Activated naive CD4-positive, alpha-beta T cell treated with anti-CD3 and anti-CD28 coated beads, Interleukin-2, amount 10 ng/mL, durations not matched to agents 7 days and 5 days (primary cell): ENCODE results near the gene ZNF740.

Source experiments
- CTCF ChIA-PET: fragments of 350-600 bp; sonication (Branson Sonifier 250); formaldehyde crosslinking; loops from one replicate; lab custom pipeline; 2021; ENCODE audit warnings: antibody characterized with exemption; lab: Charles Lee
- DNase-seq: peaks from one replicate; pipeline ENCODE4 v3.0.0-alpha.2; 2020
- H3K27ac Mint-ChIP-seq: one replicate; pipeline ENCODE4 v1.8.0; 2021; ENCODE audit warnings: mild to moderate bottlenecking, moderate library complexity, mixed read lengths
- H3K27me3 Mint-ChIP-seq: one replicate; pipeline ENCODE4 v1.8.0; 2021; ENCODE audit warnings: mild to moderate bottlenecking, mixed read lengths
- H3K36me3 Mint-ChIP-seq: one replicate; pipeline ENCODE4 v1.8.0; 2021; ENCODE audit warnings: mixed read lengths
- H3K4me1 Mint-ChIP-seq: one replicate; pipeline ENCODE4 v1.8.0; 2021; ENCODE audit warnings: mixed read lengths
- H3K4me3 Mint-ChIP-seq: one replicate; pipeline ENCODE4 v1.8.0; 2021; ENCODE audit warnings: mild to moderate bottlenecking, moderate library complexity, mixed read lengths
- H3K9me3 Mint-ChIP-seq: one replicate; pipeline ENCODE4 v1.8.0; 2021; ENCODE audit warnings: mixed read lengths

The ZNF740 gene

DNA sequence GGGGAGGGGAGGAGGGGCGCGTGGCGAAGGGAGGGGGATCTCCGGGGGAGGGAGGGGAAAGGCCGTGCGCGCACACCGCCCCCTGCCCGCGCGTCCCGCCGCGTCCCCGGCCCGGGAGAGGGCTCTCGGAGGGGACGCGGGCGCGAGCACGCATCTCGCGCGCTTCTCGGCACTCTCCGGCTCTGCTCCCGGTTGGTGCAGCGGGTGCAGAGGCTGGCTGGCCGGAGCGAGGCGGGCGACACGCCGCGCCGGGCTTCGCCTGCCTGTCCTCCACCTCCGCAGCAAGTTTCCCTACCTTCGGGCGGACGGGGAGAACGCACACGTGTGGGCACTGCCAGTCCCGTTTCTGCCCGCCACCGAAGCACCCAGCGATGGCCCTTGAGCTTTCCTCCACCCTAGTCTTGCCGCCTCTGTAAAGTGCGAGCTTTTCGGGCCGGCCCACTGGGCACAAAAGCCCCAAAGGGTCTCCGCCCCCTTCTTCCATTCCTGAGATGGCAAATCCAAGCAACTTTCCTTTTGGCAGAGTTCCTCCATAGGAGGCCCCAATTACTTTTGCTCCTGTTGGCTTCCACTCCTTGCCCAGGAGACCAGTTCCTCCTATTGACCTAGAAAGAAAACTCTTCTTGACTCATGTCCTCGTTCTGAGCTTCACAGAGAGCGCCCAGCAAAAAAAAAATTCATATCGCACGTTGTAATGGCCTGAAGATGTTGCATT lies 566 bp downstream of the ZNF740 start:
- Mint-ChIP-seq H3K4me1 (peaks cover 59% of the 10 kb centered on the region), H3K27me3 (no peaks in the 10 kb centered on the region), H3K9me3 (no peaks in the 10 kb centered on the region), H3K27ac (peak overlapping the region; percentile 91), H3K4me3 (peak overlapping the region; percentile 88), H3K36me3 (peaks cover 38% of the 10 kb centered on the region)
- CTCF ChIA-PET: interaction anchor here (0.6 to 4.1 kb wide), 7 partner anchors 9 to 1930 kb away, joined by 3 to 31 read pairs (median 5); partner anchors contain the start of gene ESPL1
- peak; percentile 85 for DNase-seq

DNA sequence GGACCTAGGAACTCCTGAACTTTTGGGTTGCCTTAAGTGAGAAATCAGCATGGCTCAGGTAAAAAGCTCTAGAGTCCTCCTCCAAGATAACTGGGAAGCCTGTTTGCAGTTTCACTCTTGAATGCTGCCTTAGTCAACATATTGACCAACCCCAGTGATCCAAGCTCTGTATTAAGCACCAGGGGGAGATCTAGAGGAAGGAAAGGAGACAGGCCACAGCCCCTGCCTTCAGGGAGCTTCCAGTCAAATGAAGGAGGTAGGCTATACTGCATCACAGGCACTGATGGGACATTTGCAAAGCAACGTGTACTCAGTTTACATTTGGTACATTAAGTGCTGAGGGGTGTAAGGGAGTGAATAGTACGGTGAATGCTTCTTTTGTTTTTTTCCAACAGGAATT lies 1.4 kb downstream of the ZNF740 start:
- CTCF ChIA-PET: interaction anchor here (1.2 to 4.1 kb wide), 8 partner anchors 8 to 106 kb away, joined by 3 to 31 read pairs (median 6); partner anchors contain the start of gene ESPL1
- H3K36me3 Mint-ChIP-seq: peaks cover 46% of the 10 kb centered on the region
- peaks cover 59% of the 10 kb centered on the region for H3K4me1 Mint-ChIP-seq
- DNase-seq: no peak
- H3K4me3 Mint-ChIP-seq: peak overlapping the region; percentile 88
- H3K27me3 Mint-ChIP-seq: no peaks in the 10 kb centered on the region
- no peak overlapping the region for H3K27ac Mint-ChIP-seq
- no peaks in the 10 kb centered on the region for H3K9me3 Mint-ChIP-seq

DNA sequence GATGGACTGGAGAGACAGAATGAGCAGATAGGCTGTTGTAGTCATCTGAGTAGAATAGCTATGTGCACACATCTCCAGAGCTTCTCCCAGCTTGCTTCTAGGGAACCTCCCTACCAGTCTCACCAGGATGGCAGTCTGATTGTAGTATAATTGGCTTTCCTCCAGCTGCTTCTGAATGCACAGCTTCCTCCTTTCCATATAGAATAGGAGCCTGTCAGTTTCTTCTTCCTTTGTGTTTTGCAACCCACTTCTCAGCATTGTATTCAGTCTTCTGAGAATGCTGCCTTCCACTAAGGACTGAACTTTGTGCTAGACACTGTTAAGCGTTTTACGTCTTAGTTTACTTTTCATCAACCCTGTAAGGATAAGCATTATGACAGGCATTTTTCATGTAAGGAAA lies 2.4 kb downstream of the ZNF740 start:
- Mint-ChIP-seq H3K4me3 (peak overlapping the region; percentile 88), H3K9me3 (no peaks in the 10 kb centered on the region), H3K27me3 (no peaks in the 10 kb centered on the region), H3K27ac (no peak overlapping the region), H3K4me1 (peaks cover 59% of the 10 kb centered on the region), H3K36me3 (peaks cover 54% of the 10 kb centered on the region)
- no peak for DNase-seq
- CTCF ChIA-PET: interaction anchor here (0.9 to 4.1 kb wide), 6 partner anchors 15 to 117 kb away, joined by 3 to 31 read pairs (median 4); partner anchors contain the start of gene ESPL1

DNA sequence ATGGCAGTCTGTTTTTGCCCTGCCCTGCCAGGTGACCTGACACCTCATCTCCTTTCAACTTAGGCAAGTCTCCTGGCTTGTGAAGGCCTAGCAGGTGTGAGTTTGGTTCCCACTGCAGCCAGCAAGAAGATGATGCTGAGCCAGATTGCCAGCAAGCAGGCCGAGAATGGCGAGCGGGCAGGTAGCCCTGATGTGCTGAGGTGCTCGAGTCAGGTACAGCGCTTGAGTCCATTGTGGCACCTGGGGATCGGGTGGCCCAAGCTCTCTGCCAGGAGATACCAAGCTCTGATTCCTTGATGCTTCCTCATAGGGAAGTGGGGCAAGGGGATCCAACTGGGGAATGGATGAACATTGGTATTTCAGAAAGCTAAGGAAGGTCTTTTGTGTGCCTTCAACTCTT lies 4.3 kb downstream of the ZNF740 start:
- Mint-ChIP-seq H3K27me3 (no peaks in the 10 kb centered on the region), H3K4me3 (no peak overlapping the region), H3K27ac (peak overlapping the region; percentile 58), H3K9me3 (no peaks in the 10 kb centered on the region), H3K4me1 (peaks cover 48% of the 10 kb centered on the region), H3K36me3 (peaks cover 62% of the 10 kb centered on the region)
- DNase-seq: no peak
- CTCF ChIA-PET: interaction anchor here (0.7 to 2.4 kb wide), 6 partner anchors 10 to 27 kb away, joined by 3 to 15 read pairs (median 4); no protein-coding TSS in a partner anchor

DNA sequence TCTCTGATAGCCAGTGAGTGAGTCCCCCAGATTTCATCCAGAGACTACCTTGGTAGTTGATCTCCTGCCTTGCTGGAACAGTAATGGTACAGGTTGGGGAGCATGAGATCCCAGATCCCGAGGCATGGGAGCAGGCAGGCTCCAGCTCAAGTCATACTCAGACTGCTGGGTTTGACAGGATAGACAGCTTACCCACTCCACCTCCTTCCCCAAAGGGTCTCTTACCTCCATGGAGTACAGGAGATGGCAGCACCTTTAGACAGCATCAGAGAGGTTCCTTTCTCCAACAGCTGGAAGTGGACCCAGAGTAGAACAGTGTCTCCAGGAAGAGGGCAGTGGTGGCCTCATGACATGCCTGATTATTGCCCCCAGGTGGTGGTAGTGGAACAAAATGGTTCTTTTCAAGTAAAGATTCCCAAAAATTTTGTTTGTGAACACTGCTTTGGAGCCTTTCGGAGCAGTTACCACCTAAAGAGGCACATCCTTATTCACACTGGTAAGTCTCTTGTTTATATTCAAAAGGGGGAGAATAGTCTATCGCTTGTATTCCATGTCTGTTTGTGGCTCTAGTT lies 5.1 kb downstream of the ZNF740 start:
- Mint-ChIP-seq H3K36me3 (peaks cover 65% of the 10 kb centered on the region), H3K4me1 (peaks cover 50% of the 10 kb centered on the region), H3K9me3 (no peaks in the 10 kb centered on the region), H3K27ac (peak overlapping the region; percentile 58), H3K4me3 (no peak overlapping the region), H3K27me3 (no peaks in the 10 kb centered on the region)
- DNase-seq: no peak
- CTCF ChIA-PET: interaction anchor here (0.7 to 2.4 kb wide), 7 partner anchors 9 to 26 kb away, joined by 3 to 15 read pairs (median 3); no protein-coding TSS in a partner anchor

DNA sequence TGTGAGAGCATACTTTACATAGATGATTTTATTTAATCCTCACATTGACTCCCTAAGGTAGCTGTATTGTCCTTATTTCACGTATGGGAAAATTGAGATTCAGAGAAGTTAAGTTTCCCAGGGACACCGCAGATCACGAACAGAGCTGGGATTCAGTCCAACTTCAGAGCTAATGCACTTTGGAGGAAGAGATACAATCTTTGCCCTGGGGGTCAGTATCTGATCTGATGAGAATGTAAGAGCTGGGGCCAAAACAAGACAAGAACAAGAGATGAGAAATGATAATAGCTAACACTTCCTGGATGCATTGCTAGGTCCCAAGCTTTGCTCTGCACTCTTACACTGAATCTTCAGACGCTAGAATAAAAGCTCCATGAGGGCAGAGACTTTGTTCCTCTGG lies 6.2 kb downstream of the ZNF740 start:
- H3K9me3 Mint-ChIP-seq: no peaks in the 10 kb centered on the region
- DNase-seq: no peak
- no peak overlapping the region for H3K4me3 Mint-ChIP-seq
- peaks cover 67% of the 10 kb centered on the region for H3K36me3 Mint-ChIP-seq
- no peaks in the 10 kb centered on the region for H3K27me3 Mint-ChIP-seq
- CTCF ChIA-PET: interaction anchor here (0.9 to 2.5 kb wide), 8 partner anchors 8 to 79 kb away, joined by 3 to 15 read pairs (median 5); a partner anchor contains a TSS
- H3K27ac Mint-ChIP-seq: no peak overlapping the region
- peaks cover 51% of the 10 kb centered on the region for H3K4me1 Mint-ChIP-seq

DNA sequence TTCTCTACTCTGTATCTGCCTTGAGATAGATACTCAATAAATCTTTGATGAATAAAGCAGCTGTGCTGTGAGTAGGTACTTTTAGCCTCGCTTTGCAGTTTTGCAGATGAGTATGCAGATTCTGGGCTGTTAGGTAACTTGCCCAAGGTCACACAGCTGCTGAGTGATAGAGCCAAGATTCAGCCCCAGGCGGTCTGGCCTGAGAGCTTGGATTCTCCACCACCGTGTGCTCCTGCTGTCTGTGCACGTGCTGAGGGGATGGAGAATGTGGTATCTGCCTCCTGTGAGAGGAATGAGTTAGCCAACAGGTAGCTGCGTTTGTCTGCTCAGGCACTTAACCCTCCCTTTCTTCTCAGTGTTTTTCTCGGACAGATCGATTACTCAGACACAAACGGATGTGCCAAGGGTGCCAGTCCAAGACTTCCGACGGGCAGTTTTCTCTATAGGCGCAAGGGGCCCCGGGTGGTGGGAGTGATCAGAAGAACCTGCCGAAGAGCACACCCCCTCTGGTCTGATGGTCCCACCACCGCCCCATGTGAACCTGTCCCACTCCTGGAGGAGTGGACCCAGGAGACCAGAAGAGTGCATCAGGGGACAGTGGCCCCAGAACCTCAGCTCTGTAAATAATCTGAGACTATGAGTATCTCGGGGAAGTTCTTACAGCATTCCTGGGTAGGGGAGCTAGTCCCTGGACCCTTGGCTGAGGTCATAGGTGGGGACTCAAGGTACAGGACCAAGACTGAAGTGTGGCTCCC lies 6.8 kb downstream of the ZNF740 start:
- Mint-ChIP-seq H3K9me3 (no peaks in the 10 kb centered on the region), H3K27me3 (no peaks in the 10 kb centered on the region), H3K27ac (no peak overlapping the region), H3K4me3 (no peak overlapping the region), H3K4me1 (peaks cover 49% of the 10 kb centered on the region), H3K36me3 (peaks cover 67% of the 10 kb centered on the region)
- no peak for DNase-seq
- CTCF ChIA-PET: interaction anchor here (0.8 to 2.5 kb wide), 13 partner anchors 8 to 157 kb away, joined by 3 to 15 read pairs (median 4); a partner anchor contains a TSS

DNA sequence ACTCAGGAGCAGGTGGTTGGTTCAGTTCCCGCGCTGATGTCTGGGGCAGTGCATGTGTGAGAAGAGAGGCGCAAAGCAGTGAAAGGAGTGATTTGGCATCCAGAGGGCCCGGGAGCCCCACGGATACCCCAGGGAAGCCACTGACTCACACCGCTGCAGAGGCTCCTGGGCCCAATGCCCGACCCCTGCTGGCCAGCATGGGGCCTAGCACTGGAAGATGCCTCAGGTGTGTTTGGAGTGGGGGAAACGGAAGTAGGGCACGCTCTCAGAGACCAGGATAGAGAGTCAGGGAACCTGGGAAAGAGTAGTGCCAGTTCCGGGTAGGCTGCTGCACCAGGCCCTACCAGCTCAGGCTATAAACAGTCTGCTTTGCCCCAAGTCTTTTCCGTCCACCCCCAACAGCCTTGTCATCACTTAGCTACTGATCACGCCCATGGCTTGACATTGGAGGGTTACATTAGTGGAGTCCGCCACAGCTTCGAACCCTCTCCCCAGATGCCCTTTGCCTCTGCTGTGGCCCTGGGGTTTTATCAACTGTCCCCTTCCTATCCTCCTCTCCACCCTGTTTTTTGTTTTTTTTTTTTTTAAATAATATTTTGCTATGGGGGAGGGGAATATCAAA lies 9.7 kb downstream of the ZNF740 start:
- DNase-seq: peak; percentile 62
- Mint-ChIP-seq H3K4me1 (peaks cover 27% of the 10 kb centered on the region), H3K9me3 (no peaks in the 10 kb centered on the region), H3K27me3 (no peaks in the 10 kb centered on the region), H3K27ac (peak overlapping the region; percentile 19), H3K4me3 (no peak overlapping the region), H3K36me3 (peaks cover 75% of the 10 kb centered on the region)
- CTCF ChIA-PET: interaction anchor here (0.6 to 2.3 kb wide), 12 partner anchors 9 to 331 kb away, joined by 3 to 22 read pairs (median 3); partner anchors contain the start of genes CSAD, ITGB7 and ZNF740

DNA sequence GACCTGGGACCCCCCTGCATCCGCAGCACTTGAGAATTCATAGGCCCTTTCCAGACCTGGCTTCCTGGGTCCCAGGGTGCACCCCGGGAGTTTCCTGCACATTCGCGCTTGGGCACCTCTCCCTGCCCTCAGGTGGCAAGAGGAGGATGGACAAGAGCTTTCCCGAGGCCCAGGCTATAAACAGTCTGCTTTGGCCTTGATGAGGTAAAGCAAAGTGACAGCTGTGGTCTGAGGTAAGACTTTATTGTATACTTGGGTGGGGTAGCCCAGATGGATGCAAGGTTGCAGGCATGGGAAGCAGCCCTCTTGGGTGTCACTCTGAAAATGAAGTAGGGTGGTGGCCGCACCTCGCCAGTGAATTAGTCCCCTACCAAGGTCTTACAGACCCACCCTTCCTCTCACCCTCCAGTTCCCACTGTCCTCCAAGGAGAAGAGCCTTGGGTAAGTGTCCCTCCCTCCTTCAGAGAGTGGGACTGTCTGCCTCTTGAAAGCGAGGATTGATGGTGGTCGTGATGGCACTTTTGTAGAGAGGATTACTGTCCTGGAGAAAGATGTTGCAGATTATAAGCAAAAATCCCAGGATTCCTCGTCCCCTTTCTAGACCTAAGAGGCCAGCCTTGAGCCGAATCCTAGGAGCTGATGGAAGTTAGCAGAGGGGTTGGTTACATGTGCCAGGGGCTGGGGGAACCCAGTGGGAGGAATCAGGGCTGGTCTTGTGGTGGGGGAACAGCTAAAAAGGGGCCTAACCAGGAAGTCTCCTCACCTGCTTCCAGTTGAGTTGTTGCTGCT lies 10.8 kb downstream of the ZNF740 start:
- Mint-ChIP-seq H3K27ac (no peak overlapping the region), H3K27me3 (no peaks in the 10 kb centered on the region), H3K36me3 (peaks cover 75% of the 10 kb centered on the region), H3K4me1 (peaks cover 32% of the 10 kb centered on the region), H3K4me3 (no peak overlapping the region), H3K9me3 (no peaks in the 10 kb centered on the region)
- no peak for DNase-seq
- CTCF ChIA-PET: interaction anchor here (1.4 to 2.3 kb wide), 3 partner anchors 15 to 132 kb away, joined by 3 to 22 read pairs (median 6); partner anchors contain the start of gene ITGB7

DNA sequence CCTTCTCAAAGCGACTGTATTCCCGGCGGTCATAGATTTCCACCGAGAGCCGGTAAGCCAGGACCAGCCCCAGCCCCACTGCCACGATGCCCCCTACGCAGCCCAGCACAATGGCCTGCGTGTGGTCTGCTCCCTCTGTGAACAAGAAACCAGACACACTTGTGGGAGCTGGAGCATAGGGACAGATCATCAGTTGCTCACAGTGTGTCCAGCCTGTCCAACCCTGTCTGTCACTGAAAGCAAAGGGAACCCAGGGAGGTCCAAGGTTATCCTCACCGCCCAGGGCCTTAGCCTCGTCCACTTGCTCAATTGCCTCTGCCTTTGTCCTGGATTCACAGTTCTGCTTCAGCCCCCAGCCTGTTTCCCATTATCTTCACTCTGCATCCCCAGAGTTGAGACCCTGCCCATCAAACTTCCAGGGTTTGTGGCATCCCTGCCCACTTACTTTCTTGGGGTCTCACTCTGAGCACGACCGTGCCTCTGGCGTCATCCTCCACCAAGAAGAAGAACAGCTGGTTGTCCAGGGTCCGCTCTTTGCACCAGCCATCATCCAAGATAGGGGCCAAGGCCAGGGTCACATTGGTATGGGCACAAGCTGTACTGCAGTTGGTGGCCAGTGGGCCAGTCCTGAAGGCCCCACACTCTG lies 11.5 kb downstream of the ZNF740 start:
- Mint-ChIP-seq H3K27ac (peak overlapping the region; percentile 70), H3K4me1 (peaks cover 38% of the 10 kb centered on the region), H3K36me3 (peaks cover 77% of the 10 kb centered on the region), H3K27me3 (no peaks in the 10 kb centered on the region), H3K4me3 (no peak overlapping the region), H3K9me3 (no peaks in the 10 kb centered on the region)
- DNase-seq: no peak
- CTCF ChIA-PET: interaction anchor here (0.8 to 2.3 kb wide), 5 partner anchors 14 to 153 kb away, joined by 3 to 22 read pairs (median 3); partner anchors contain the start of gene ITGB7

DNA sequence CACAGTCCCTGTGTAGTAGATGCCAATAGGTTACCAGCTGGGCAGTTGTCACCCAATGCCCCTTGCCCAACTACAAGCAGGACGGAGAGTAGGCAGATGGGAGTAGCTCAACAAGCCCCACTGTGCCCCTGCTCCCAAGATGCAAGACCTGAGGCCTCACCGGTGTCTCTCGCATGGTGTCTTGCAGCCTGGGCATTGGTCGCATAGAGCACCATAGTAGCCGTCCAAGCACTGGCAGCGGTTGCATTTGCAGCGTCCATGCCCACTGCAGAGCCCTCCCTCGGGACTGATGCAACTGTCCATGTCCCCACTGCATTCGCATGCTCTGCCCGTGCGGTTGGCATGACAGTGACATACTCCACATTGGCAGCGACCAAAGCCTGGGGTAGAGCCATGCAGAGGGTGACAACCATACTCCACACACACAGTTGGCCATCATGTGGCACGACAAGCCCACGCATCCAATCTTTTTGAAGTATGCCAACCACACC lies 12.1 kb downstream of the ZNF740 start:
- no peak overlapping the region for H3K4me3 Mint-ChIP-seq
- CTCF ChIA-PET: interaction anchor here (0.8 to 1.5 kb wide), 3 partner anchors 16 to 153 kb away, joined by 3 read pairs; no protein-coding TSS in a partner anchor
- H3K27me3 Mint-ChIP-seq: no peaks in the 10 kb centered on the region
- DNase-seq: no peak
- H3K4me1 Mint-ChIP-seq: peaks cover 41% of the 10 kb centered on the region
- no peaks in the 10 kb centered on the region for H3K9me3 Mint-ChIP-seq
- peaks cover 75% of the 10 kb centered on the region for H3K36me3 Mint-ChIP-seq
- H3K27ac Mint-ChIP-seq: no peak overlapping the region

DNA sequence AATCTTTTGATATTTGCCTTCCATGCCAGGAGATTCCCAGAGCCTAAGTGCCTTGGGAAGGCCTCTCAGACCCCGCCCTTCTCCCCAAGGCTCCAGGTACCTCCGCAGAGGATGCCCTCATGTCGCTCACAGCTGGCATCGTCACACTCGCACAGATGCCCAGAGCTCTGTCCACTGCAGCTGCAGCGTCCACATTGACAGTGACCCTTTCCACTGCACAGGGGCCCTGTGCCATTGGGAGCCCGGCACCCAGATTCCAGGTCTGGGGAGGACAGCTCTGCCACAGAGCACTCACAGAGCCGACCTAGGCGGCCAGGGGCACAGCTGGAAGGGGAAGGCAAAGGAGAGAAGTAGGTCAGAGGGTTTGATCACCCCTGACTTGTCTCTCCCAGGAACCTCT lies 12.5 kb downstream of the ZNF740 start:
- no peaks in the 10 kb centered on the region for H3K9me3 Mint-ChIP-seq
- CTCF ChIA-PET: interaction anchor here (0.8 to 1.5 kb wide), 4 partner anchors 16 to 152 kb away, joined by 3 to 6 read pairs (median 3); no protein-coding TSS in a partner anchor
- H3K4me3 Mint-ChIP-seq: no peak overlapping the region
- peak overlapping the region; percentile 63 for H3K27ac Mint-ChIP-seq
- peaks cover 75% of the 10 kb centered on the region for H3K36me3 Mint-ChIP-seq
- H3K4me1 Mint-ChIP-seq: peaks cover 44% of the 10 kb centered on the region
- H3K27me3 Mint-ChIP-seq: no peaks in the 10 kb centered on the region
- no peak for DNase-seq
